HG03457 (cell line): ENCODE measurements around the gene PDZRN4.
"Not testable (repeated sequence)": the region's sequence is repeated elsewhere in the genome, so short reads cannot be mapped to it uniquely, and the experiment has no call there.

Experiments
- ATAC-seq: cut with Tn5 transposase; IDR thresholded peaks from one replicate; pipeline ENCODE4 v1.9.1; 2021; ENCODE audit warnings: moderate number of reproducible peaks; ENCODE audit not compliant: unreplicated experiment

Gene PDZRN4

GRCh38 chr12:41280341-41281095 is 92.4 kb downstream of the PDZRN4 start:
- not testable (repeated sequence) for ATAC-seq

- ATAC-seq, result not testable (repeated sequence)
Observed at GRCh38 chr12:41285470-41285869, 97.3 kb downstream of the PDZRN4 start.

DNA sequence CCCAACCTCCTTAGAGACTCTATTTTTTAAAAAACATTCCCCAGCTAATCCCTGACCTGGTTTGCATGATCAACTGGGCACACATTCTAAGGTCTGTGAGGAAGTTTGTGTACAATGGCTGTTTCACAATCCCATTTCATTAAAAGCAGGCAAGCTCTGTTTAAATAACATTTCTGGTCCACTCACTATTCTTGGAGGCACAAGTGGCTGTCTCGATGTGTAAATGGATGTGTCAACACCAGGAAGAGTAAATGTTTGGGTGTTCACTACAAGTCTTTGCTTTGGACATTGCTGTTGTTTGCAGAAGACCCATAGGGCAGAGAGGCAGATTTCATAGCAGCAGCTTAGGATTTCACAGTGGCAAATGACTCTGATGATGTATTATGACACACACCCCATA is 98.3 kb downstream of the PDZRN4 start:
- ATAC-seq, result no peak

GRCh38 chr12:41287500-41288141 is 99.5 kb downstream of the PDZRN4 start:
- no peak for ATAC-seq

DNA sequence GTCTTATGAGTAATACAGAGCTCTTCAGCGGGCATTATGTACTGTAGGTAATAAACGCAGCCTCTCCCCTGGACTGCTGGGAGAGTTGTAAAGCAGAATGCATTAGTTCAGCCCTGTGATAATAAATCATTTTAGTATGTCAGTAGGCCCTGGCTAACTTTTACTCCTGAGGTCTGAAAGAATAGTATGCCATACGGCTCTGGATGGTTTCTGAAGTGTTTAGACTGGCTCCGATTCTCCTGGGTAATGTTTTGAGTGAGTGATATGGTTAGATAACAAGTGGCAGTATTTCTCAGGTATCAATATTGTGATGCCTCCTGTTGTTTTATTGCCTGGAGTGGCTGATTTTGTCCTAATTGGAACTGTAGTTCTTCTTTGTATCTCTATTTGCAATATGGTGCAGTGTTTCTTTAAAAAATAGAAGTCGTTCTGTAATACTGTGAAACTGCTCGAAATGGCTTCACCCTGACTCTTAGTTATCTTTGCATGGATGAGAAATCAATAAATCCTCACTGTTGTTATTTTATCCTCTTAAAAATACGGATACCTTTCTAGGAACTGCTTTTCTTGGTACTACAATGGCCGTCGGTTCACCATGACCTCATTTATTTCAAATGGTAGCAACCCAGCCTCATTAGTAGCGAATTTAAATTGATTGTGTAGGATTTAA is 100.2 kb downstream of the PDZRN4 start:
- no peak for ATAC-seq

- no peak for ATAC-seq
Observed at GRCh38 chr12:41289501-41289900, 101.4 kb downstream of the PDZRN4 start.

DNA sequence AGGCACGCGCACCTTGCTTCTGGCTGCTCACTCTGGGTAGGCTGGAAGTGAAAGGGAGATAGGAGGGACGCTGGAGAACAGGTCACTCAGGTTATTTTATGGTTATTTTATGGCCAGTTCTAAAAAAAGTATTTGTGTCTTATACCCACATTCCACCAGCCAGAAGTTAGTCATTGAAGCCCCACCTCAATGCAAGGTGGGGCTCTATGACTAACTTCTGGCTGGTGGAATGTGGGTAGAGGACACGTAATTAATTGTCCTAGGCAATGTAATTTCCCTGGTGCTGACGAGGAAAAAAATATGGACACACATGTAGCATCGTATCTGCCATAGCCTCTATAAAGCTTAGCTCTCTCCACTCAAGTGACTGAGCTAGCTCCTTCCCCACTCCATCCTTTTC is 104.9 kb downstream of the PDZRN4 start:
- no peak for ATAC-seq

GRCh38 chr12:41293461-41293860 is 105.3 kb downstream of the PDZRN4 start:
- ATAC-seq, result no peak

- ATAC-seq, result no peak
Observed at GRCh38 chr12:41302979-41303403, 114.9 kb downstream of the PDZRN4 start.

GRCh38 chr12:41304526-41304925 is 116.4 kb downstream of the PDZRN4 start:
- no peak for ATAC-seq

DNA sequence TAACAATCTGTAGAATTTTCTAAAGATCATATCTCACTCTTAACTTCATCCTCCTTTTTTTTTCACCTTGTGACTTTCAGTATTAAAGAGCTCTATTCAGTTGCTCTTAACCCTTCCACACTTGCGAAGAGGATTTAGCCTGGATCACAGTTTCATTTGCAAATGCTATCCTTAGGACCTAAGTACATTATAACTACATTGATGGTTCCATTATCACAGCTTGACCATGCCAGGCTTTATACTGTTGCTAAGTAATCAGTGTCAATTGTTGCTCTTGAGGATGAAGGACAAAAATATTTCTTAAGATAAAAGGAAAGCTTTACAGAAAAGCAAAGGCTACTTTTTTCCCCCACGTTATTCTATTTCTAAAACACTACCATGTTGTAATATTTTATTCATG is 122.2 kb downstream of the PDZRN4 start:
- ATAC-seq, result no peak

- no peak for ATAC-seq
Observed at GRCh38 chr12:41311883-41312282, 123.8 kb downstream of the PDZRN4 start.

GRCh38 chr12:41312451-41312850 is 124.3 kb downstream of the PDZRN4 start:
- not testable (repeated sequence) for ATAC-seq

- no peak for ATAC-seq
Observed at GRCh38 chr12:41325336-41325735, 137.2 kb downstream of the PDZRN4 start.

- ATAC-seq, result no peak
Observed at GRCh38 chr12:41327096-41327895, 139.2 kb downstream of the PDZRN4 start.

GRCh38 chr12:41333974-41334373 is 145.9 kb downstream of the PDZRN4 start:
- ATAC-seq, result no peak

DNA sequence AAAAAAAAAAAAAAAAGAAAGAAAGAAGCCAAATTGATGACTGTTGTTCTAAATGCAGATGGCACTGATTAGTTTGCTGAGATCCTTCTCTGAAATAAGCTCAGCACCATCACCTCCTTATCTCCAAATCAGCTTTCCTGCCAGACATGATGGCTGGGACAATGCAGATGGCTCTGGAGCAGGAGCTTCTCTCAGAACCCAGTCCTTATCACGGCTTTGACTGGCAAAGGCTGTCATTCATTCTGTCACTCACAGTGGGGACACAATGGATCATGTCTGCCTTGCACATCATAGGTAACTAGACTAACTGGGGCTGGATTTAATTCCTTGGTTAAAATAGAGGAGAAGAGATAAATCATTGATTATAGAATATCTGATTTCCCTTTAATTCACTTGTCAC is 146.3 kb downstream of the PDZRN4 start:
- ATAC-seq, result no peak

- no peak for ATAC-seq
Observed at GRCh38 chr12:41336041-41336549, 148.0 kb downstream of the PDZRN4 start.

GRCh38 chr12:41339784-41340183 is 151.7 kb downstream of the PDZRN4 start:
- no peak for ATAC-seq

DNA sequence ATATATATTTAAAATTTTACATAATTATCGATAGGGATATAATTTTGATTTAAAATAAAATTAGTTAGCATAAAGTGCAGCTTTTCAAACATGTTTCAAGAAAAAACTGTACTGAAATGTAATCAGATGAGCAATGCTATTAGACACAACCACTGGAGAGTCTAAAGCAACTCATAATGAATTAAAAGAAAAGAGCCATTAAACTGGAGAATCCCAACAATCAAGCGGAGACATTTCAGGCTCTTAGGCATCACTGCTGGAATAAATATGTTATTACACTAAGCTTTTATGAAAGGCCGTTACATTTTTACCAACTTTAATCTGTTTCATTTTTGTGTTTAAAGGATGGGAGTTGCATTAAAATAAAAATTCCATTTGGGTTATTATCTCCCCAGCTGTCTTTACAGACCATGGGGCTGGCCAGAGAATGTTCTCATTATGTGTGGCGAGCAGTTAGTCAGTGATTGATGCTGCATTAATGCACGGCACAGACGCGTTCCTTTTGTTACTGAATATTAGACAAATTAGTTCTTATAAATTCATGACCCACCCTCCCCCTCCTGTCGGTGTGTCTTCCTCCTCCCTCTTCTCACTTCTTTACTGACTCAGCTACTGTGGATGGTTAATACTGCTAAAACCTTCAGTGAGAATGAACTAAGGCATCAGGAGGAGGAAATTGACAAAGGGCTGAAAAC is 156.8 kb downstream of the PDZRN4 start:
- ATAC-seq, result no peak
